GM18873 (cell line): ENCODE measurements around the gene EGR2.
"Not testable (repeated sequence)": the region's sequence is repeated elsewhere in the genome, so short reads cannot be mapped to it uniquely, and the experiment has no call there.

Experiments
- ATAC-seq: cut with Tn5 transposase; IDR thresholded peaks from one replicate; pipeline ENCODE4 v1.9.1; 2021; ENCODE audit warnings: mild to moderate bottlenecking, moderate library complexity, moderate number of reproducible peaks; ENCODE audit not compliant: unreplicated experiment, low FRiP score

Gene EGR2

DNA sequence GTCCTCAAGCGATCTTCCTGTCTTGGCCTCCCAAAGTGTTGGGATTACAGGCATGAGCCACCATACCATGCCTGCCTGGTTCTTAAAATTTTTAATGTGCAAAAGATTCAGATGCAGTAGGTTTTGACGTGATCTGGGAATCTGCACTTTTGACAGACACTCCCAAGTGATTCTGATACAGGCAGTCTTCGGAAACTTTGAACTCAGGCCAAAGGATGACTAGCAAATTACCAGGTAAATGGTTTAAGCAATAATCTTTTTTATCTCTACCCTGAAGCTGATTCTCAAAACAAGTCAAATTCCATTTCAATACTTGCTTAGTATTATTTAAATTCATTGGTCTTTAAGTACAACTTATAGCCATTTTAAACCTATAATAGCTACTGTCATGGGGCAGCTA is 14.3 kb downstream of the EGR2 start:
- ATAC-seq: no peak

DNA sequence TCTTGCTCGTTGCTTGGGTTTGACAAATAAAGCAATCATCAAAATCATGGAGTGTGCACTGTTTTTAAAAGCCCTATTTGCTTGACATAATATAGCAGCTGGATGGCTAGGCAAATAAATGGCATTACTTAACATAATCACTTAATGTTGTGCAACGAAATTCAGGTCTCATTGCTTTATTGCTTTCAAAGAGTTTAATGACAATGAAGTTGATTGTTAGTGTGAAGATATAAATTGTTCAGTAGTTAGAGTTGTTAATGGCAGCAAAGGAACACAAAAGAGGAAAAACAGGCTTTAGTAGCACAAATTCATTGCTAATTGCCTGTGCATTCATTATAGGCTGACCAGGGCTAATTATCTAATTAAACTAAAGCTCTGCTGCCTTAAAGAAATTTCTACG is 19.3 kb downstream of the EGR2 start:
- no peak for ATAC-seq

- no peak for ATAC-seq
These were observed 20.4 kb downstream of the EGR2 start for GRCh38 chr10:62795762-62796161.

DNA sequence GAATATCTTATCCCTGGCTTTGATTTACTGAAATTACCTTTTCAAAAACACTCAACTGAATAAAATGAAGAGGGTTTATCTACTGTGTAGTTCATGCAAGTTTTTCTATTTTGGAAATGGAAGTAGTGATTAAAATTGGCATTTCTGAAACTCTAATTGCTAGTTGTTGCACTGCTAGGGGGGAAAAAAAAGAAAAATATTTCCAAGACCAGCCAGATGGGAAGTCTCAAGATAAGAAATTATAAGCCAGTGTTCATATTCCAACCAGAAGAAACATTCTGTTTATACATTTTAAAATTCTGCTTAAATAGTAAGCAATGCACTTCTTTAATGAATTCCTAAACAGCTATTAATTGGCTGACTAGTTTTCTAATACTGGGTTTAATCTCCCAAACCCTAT is 21.1 kb downstream of the EGR2 start:
- no peak for ATAC-seq

DNA sequence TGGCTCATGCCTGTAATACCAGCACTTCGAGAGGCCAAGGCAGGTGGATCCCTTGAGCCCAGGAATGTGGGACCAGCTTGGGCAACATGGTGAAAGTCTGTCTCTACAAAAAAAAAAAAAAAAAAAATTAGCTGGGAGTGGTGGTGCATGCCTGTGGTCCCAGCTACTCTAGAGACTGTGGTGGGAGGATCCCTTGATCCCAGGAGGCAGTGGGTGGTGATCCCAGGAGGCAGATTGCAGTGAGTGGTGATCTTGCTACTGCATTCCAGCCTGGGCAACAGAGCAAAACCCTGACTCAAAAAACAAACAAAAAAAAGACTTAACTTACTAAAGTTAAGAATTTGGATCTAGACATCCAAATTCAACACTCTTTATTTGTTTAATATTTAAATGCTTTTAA is 21.9 kb downstream of the EGR2 start:
- ATAC-seq: no peak

DNA sequence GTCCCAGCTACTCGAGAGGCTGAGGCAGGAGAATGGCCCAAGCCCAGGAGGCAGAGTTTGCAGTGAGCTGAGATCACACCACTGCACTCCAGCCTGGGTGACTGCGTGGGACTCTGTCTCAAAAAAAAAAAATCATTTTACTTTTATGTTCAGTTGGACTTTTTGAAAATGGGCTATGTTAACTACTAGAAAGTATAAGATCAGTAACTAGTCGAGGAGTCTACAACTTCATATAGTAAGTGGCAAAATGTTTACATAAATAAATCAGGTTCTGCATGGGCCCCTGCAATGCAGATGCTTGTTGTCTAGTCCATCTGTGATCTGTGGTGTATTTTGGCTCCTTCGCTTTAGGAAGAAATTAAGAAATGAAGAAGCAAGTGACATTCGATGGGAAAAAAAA is 23.9 kb downstream of the EGR2 start:
- ATAC-seq: no peak

GRCh38 chr10:62790571-62790970 is 25.6 kb downstream of the EGR2 start:
- ATAC-seq: no peak

GRCh38 chr10:62790019-62790555 is 26.1 kb downstream of the EGR2 start:
- no peak for ATAC-seq

DNA sequence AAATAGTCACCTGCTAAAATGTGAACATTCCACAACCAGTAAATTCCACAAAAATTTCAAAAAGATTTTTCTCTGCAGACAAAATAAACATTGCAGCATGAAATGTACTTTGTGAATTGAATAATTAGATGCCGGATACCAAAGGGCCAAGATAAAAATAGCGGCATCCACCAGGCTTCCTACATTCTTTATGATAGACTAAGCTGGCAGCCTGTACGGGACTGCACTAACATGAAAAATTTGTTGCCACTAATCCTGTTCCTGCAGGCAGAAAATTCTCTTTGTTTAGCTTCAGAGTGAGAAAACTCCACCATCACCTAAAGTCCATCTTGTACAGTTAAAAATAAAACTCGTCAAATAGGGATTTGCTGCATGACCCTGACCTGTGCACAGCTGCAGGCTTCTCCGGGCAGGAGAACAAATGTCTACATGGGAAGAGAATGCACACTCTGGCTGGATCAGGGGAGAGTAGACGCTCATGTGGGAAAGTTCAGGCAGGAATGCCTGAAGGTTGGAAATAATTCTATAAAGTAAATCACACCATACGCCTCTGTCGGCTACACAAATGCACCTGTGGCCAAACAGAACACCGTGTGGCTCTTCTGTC is 27.2 kb downstream of the EGR2 start:
- ATAC-seq: no peak

- ATAC-seq: not testable (repeated sequence)
These were observed 27.9 kb downstream of the EGR2 start for GRCh38 chr10:62788285-62788684.

DNA sequence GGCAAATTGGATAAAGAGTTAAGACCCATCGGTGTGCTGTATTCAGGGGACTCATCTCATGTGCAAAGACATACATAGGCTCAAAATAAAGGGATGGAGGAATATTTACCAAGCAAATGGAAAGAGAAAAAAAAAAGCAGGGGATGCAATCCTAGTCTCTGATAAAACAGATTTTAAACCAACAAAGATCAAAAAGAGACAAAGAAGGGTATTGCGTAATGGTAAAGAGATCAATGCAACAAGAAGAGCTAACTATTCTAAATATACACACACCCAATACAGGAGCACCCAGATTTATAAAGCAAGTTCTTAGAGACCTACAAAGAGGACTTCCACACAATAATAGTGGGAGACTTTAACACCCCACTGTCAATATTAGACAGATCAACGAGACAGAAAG is 31.6 kb downstream of the EGR2 start:
- not testable (repeated sequence) for ATAC-seq

- peak; percentile 83 for ATAC-seq
These were observed 36.5 kb downstream of the EGR2 start for GRCh38 chr10:62779487-62780248.

- peak; percentile 70 for ATAC-seq
These were observed 38.0 kb downstream of the EGR2 start for GRCh38 chr10:62778125-62778524.

DNA sequence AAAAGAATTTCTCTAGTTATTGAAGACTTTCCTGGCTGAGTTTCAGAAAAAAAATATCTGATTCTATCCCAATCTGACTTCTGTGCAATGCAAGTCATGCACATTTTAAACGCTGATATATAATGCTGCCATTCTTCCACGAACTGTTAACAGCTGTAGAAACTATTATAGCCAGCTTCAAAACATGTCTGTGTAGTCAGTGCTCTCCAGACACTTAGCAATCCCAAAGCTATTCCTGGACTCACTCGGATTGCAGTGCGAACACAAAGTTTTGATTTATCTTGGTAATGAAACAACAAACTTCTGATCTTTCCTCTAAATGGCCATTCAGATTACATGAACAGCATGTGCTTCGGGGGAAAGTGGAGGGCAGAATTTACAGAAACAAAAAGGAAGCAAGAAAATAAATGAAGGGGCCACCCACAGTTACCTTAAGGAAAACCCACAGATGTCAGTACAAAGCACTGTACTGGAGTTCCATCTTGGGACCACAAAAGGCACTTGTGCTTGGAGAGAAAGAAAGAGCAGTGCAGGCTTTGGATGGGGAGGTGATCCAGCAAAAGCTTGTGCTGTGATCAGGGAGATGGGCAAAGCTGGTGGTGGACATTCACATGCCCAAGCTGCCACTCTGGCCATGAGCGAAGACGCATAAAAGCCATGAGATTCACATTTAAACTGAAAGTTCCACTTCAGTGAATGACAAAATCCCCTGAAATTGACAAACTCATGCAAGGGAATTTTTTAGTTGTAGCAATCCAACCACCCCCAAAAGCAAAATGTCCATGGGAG is 43.8 kb downstream of the EGR2 start:
- no peak for ATAC-seq

DNA sequence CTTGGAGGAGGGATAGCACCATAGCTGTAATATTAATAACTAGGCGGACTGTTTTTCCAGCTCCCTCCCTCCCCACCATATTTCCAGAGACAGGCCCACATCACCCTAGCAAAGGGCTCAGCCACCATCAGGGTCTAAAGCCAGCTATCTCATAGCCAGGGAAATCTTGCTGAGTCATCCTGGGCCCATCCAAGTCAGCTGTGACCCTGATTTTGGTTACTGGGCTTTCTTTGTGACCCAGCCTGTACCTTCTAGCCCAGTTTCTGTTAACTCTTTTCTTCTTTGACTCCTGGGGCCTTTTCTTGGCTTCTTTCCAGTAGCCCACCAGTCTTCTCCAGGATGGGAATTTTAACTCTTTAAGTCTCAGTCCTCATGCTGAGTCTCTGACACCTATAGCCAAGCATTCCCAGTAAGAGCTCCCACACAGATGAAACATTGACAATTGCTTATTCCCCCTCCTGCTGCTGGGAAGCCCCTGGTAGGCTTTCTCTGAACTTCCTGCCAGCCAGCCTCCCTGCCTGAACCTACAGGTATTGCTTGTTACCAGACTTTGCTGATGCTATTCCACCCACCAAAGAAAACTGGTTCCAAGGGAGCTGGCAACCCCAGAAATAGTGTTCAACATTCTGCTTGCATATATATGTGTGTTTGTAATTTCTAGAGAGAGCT is 46.5 kb downstream of the EGR2 start:
- peak; percentile 59 for ATAC-seq

DNA sequence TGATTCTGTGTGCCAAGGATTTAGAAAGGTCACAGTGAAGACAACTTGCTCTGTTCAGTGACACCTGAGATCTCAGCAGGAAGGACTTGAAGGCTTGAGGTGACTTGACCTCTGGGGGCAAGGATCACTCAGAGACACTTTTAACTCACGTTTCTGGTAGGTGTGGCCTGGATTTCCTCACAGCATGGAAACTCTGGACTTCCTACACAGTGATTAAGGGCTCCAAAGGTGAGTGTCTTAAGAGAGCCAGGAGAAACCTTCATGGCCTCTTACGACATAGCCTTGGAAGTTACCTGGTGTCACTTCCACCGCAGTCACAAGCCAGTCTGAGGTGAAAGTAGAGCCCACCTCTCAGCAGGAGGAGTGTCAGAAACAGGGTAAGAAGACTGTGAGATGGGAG is 49.8 kb downstream of the EGR2 start:
- no peak for ATAC-seq

DNA sequence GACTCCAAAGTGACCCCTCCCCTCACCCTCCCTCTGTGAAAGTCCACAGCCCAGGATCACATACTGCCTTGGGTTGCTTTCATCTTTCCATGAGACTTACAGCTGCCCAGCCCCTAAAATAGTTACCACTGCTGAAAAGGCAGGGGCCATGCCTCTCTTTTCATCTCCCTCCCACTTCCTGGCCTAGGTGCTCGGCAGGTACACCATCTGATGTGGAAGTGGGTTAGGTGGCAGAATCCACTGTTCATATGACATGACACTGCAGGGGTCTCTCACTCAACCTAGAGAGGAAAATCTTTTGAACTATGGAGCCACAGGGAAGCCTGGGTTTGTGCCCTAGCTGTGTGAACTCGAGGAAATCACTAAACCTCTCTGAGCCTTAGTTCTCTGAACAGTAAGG is 50.4 kb downstream of the EGR2 start:
- ATAC-seq: no peak

- no peak for ATAC-seq
These were observed 52.2 kb downstream of the EGR2 start for GRCh38 chr10:62764011-62764410.

- no peak for ATAC-seq
These were observed 53.0 kb downstream of the EGR2 start for GRCh38 chr10:62763155-62763554.
